ENCODE data around the gene MATN3.

The MATN3 gene

DNA sequence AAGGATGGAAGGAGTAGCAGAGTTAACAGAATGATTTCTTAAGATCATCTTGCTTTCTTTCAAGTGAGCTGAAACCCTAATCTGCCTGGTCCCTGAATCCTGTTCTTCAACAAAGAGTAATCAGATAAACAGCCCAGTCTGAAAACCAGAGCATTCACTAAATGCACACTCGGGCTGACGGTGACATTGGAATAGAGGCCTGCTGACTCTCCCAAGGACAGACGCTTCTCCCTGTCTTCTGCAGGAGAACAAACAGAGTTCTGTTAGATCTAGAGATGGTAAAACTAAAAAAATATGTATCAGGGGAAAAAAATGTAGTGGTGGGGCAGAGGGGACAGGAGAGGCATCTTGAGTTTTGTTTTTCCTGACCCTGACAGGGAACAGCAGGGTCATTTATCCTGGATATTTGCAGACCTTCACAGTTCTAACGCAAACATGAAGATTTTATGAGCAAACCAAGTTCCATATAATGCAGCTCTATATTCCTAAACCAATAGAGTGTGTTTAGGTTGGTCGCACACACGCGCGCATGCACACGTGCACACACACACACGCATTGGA, 7.3 kb downstream of the MATN3 start:
- no peak for DNase-seq (ENCODE audit: low read depth, low spot score)

DNA sequence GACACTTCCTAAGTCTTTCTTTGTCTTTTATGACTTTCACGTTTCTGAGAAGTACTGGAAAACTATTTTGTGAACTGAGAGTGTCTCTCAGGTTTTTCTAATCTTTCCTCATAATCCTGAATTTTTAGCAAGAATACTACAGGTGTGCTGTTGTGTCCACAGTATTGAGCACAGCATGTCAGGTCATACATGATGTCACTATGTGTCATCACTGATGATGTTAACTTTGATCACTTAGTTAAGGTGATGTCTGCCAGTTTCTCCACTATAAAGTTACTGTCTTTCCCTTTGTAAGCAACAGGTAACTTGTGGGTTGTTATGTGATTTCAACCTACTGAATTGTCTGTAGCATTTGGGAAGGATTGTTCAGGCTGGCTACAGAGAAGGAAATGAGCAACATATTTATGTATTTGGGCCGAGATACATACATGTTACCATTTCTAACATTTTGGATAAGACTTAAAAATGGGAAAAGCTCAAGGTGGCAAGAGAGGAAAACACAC, 11.1 kb downstream of the MATN3 start:
- DNase-seq (ENCODE audit: low read depth, low spot score), result no peak

DNA sequence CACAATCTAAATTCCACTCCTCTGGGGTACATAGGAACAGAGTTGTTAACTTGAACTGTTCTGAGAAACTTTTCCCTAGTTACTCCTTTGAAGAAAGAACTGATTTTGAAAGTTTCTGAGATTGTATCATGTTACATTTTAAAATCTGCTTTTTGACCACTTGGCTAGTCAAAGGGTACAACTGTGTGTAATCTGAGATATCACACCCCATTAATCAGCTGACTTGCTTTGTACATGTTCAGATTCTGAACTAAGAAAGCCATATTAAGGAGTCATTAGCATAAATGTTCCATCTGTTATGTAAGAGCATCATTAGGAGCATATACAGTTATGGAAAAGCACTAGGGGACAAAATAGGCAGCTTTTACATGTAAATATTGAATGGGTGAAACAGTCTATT, 18.7 kb downstream of the MATN3 start:
- DNase-seq (ENCODE audit: low read depth, low spot score), result no peak

DNA sequence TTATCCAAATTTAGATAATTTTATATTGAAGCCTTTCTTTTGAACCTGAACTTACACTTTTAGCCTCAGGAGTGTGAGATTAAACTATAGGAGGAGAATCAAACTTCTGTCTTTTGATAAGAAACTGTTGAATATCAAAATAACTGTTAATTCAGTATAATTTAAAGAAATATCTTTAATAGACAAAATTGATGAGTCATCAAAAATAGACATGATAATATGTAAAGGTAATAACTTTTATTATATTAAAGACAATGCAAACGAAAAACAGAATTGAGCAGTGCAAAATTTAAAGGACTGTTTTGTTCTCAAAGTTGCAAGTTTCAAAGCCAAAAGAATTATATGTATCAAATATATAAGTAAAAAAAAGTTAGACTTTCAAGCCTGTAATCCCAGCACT, 20.6 kb downstream of the MATN3 start:
- DNase-seq (ENCODE audit: low read depth, low spot score), result no peak

DNA sequence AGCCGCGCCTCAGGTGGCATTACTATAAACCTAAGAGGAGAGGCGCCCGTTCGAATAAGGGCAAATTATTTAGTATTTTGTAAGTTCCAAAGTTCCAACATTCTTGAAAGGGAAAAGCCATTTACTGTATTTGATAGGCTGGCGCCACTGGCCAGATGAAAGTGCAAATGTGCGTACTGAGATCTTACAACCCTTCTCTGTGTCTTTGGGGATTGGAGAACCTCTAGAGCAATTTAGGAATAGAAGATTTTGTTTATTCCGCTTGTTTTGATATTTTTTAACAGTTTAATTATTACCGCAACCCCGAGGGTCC, 22.1 kb downstream of the MATN3 start:
- no peak for DNase-seq (ENCODE audit: low read depth, low spot score)

DNA sequence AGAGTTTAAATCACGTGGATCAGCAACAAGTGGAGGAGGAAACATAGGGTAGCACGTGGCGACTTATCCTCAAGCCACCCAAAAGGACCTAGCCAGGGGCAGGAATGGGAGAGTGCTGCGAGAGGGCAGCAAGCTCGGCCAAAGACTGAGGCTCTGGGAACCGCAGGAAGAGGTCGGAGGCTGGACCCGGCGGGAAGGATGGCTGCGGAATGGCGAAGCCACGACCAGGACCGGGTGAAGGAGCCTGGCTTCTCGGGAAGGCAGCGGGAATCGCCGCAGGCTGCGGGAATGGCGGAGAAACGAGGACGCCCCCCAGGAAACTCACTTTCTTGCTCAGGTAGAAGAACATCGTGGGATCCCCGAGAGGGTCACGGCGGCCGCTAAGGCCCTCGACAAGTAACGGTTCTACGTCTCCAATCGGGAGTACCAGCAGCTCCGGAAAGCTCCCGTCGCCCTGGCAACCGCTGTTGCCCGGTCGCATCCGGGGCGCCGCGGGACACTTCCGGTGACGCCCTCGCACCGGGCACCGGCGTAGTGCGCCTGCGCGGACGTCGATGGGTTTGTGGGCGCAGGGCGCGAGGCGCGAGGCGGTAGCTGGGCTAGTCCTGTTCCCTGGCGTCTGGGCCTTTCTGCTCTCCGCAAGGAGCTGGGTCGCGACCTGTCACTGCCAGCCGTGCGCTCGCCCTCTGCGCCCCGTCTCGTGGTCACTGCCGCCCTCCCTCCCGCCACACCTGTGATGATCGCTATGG, 22.6 kb downstream of the MATN3 start, which contains the start of gene WDR35:
WDR35 (minus strand) TSS at position 439 of the 749 bp plus-strand sequence; CDS start at position 349, 90 bp downstream.
- DNase-seq (ENCODE audit: low read depth, low spot score), result peak; percentile 97

DNA sequence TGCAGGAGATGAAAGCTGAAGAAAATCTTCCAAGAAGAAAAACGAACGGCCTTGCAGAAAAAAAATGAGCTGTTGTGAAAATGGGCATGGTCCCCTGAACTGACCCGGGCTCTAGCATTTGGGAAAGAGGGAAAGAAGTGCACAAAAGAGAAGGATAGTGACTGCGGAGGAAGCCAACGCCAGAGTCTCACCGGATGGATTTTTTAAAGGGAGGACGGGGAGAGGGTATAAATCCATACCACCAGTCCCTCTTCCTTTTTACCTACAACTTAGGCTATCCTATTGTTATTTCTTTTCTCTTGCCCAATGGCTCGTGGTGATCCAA, 23.2 kb downstream of the MATN3 start:
- DNase-seq (ENCODE audit: low read depth, low spot score), result no peak

DNA sequence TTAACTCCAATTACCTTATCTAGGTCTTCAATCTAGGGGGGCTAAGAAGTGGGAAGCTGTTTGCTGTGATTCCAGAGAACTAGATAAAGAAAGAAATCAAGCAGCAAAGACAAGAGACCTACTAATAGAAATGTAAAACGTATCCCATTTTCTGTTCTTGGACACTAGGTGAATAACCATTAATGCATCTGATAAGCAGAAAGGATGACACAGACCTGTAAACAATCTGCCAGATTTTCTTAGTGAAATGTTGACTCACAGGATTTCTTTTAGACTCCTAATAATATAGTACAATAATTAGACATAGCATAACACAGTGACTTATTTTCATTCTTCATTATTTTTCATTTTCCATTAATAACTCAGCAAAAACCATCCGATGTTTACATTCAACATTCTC, 23.9 kb downstream of the MATN3 start:
- no peak for DNase-seq (ENCODE audit: low read depth, low spot score)

DNA sequence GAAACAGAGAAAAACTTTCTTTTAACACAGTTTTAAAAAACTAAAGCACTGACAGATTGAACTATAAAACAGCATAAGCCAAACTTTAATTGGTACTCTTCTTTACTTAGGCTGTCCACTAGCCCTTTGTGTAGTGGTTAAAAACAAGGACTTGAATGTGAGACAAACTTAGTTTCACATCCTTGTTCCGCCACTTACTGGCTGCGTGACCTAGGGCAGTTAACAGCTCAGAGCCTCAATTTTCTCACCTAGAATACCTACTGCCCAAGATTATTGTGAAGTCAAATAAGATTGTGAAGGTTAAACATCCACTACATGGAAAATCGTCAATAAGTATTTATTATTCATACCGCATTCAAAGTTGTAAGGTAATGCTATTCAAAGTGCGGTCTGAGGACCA, 24.5 kb downstream of the MATN3 start:
- no peak for DNase-seq (ENCODE audit: low read depth, low spot score)

DNA sequence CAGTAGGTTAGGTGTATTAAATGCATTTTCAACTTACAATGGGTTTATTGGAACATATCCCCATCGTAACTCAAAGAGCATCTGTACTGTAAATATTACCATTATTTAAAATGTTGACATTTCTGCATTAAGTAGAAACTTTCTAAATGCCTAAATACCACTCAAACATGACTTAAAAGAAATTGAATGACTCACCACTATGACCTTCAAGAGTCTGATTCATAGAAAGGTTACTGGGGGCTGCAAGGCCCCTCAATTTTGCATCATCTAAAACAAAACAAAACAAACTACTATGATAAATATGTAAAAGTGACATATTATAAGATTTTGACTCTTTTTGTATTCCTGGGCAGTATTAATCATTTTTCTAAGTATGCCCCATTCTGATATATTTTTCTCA, 30.2 kb downstream of the MATN3 start:
- no peak for DNase-seq (ENCODE audit: low read depth, low spot score)

DNA sequence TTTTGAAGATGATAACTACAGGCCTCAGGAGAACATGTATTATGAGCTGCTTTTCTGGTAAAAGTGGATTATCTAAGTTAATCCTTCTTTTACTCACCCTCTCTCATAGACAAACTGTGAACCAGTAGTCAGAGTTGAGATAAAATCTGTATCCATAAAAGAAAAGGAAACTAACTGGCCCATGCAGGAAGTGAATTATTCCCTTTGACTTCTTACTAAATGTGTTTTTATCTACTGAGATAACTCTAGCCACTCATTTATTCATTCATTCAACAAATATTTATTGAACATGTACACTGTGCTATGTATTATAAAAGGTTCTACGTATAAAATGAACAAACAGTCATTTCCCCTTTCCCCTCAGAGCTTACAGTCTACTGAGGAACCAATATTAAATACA, 32.5 kb downstream of the MATN3 start:
- DNase-seq (ENCODE audit: low read depth, low spot score), result no peak

DNA sequence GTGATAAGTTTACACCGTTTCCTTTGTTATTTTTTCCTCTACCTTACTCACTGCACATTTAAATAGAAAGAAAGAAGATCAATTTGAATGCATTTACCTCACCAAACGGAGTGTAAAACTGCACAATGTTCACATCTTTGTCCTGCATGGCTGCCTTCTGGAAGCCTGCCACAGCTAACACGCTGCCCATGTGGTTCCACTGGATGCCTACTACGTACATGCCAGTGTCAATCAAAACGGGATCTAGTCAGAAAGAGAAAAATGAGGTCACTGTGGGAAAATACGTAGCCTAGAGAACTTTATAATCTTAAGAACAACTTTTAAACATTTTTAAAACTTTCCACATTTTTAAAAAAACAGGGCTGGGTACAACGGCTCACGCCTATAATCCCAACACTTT, 39.0 kb downstream of the MATN3 start:
- peak; percentile 69 for DNase-seq (ENCODE audit: low read depth, low spot score)

DNA sequence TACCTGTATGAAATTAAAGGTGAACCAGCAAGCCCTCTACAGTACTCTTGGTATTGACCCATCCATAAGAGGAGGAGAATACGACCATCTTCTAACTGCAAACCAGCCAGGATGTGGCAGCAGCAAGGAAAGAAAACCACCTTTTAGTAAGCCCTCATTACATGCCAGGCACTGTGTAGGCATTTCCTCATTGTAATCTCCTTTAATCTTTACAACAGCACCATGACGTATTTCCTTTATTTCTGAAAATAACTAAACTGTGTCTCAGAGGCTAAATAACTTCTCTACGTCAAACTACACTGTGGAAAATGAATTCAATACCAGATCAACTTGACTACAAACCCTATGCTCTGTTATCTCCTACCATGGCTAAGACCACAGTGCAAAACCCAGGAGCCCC, 40.8 kb downstream of the MATN3 start:
- DNase-seq (ENCODE audit: low read depth, low spot score), result no peak

DNA sequence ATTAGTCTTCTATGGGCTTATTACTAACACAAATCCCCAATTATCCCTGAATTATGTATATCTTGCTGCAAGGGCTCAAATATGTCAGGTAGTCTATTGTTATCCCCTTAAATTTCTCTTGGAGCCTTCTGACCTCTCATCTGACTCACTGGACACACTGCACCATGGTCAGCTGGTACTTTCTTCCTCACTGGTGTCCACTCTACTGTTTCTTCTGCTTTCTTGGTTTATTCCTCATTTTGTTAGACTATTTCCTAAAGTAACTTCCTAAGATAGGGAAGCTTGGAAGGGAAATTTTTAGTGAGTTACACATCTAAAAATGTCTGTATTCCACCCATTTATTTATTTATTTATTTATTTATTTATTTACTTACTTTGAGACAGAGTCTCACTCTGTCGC, 49.1 kb downstream of the MATN3 start:
- no peak for DNase-seq (ENCODE audit: low read depth, low spot score)

DNA sequence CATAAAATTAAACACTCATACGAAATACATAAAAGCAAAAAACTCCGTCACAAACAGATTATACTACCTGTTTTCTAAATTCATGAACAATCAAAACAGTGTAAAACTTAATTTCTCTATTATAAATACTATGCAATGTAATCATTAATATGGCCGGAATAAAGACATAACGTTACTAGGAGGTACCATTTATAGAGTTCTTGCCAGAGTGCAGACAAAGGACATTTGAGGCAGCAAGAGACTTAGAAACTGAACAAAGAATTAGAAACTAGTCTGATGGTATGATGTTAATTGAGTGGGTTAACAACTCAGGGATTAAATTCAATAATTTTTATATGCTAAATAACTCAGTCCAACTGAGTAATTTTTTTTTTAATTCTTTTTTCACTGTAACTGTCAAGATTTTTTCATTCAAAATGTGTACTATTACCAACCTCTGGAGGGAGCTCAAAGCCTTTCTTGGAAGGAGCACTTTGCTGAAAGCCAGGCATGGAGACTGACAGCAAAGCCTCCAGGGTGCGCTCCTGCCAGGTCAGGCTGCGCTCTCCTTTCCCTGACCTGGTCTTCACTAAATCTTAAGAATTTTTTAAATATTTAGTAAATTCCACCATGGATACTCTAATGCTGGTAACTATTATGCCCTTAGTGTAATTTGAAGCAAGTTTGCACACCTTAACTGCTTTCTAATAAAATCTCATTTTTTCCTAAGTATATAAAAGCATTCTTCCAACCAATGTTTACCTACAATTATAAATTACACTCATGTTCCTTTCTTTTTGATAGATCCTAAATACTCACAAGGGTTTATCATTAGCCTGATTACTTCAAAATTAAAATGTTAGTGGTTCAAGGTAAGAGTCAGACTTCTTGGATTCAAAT, 56.7 kb downstream of the MATN3 start:
- peak; percentile 79 for DNase-seq (ENCODE audit: low read depth, low spot score)

DNA sequence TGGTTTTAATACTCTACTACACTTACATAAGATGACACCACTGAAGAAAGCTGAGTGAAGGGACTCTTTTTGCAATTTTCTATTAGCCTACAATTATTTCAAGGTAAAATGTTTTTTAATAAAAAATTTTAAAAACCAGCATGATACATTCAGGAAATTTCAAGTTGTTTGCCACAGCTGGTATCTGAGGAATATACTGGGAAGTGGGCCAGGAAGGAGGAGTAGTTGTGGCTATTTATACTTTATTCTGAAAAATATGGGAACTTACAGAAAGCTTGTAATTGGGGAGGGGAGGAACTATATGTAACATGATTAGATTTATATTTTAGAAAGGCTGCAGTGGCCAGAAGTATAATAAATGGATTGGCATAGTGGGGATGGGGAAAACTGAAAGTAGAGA, 63.4 kb downstream of the MATN3 start:
- peak; percentile 38 for DNase-seq (ENCODE audit: low read depth, low spot score)

DNA sequence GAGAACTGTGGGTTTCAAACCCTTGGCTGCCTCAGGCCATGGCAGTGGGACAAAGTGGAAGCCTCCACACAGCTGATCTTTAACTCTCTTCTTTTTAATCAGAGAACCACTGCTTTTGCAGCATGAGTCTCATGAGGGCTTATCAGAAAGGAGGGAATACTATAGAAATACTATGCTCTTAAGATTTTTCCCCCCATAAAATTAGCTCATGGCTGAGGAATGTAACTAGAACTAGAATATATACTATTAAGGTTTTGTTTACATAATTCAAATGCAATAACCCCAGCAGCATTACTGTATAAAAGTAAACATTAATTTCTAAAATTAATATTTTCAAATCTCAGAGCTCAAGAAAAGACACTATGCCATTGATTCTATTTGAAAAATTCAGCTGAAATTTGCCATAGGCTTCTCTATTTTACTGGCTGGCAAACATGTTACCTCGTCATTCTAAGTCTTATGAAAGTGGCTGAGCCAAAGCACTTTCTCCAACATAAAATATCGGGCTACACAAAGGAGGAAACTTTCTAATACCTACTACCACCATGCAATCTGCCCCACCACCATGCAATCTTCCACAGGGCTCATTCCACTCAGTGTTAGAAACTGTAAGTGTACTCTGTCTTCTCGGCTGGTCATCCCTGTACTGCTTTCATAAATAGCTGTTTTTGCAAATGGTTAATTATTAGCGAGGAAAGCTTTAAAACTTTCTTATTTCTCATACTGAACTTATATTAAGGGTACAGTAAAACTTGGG, 65.1 kb downstream of the MATN3 start:
- DNase-seq (ENCODE audit: low read depth, low spot score), result no peak

DNA sequence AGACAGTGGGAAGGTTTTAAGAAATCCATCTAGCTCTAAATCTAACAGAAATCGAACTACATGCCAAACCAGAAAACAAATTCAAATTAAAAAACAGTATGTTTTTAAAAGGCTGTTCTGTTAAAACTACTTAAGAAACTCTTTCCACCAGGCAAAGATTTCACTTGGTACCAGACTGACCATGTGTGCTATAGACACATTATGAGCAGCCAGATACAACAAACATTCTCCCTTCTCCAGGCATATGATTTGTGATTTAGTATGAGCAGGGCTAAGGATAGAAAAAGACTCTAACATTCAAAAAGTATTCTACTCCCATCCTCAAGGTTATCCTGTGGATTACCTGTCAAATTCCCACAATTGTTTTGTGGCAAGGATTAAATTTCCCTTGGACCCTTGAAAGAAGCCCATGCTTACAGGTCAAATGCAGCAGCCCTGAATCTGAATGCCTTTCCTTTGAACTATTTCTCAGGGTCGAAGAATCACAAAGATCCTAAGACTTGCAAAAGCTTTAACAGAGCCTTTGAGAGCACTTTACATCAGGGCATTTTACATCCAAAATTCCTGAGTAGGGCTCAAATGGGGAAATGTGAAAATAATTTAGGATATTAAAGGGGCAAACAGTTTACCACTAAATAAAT, 68.1 kb downstream of the MATN3 start:
- no peak for DNase-seq (ENCODE audit: low read depth, low spot score)

DNA sequence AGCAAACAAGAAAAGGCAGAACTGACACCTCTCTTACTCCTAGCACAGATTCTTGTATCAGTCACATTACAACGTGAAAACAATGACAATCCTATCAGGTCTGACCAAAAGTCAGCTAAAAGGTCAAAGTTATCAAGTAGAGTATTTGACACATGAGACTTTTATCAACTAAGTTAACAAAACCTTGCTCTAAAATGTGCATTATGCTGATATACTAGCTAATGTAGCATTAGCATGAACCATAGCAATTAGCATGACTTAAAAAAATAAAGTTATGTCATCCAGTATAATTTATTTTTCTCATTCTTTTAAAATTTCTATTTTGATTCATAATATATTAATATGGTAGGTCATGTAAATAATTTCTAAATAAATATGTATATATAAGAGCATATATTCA, 69.3 kb downstream of the MATN3 start:
- DNase-seq (ENCODE audit: low read depth, low spot score), result no peak

DNA sequence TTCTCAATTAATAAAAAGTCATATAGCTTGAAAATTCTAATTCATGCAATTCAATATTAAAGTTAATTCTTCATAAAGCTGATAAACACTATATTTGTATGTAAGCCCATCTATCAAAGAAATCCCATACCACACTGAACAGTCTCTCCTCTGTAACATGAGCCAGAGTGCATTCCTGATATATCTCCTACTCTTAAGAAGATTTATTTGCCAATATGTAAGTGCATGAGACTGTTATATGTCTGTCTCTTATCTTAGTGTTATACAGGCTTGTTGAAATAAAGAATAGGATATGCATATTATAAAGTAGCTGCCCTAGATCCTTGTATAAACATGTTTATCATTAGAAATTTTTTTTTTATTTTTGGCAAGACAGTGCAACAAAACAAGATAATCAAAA, 70.3 kb downstream of the MATN3 start:
- DNase-seq (ENCODE audit: low read depth, low spot score), result no peak
